LNCaP clone FGC (cell line): Measurements from ENCODE around the gene C16orf95.

ENCODE experiments used
- DNase-seq: peaks from one replicate; pipeline ENCODE4 v3.0.0-alpha.2; 2011; ENCODE audit warnings: low read depth
- H3K4me3 ChIP-seq: 2 replicates; pipeline ENCODE4 v1.5.1; 2011; ENCODE audit warnings: mild to moderate bottlenecking, low read depth, low read length, control low read depth
- CTCF ChIP-seq: IDR thresholded peaks from 2 replicates; pipeline ENCODE4 v1.5.1; 2012; ENCODE audit warnings: mild to moderate bottlenecking; ENCODE audit not compliant: control insufficient read depth, insufficient read depth; ENCODE audit errors: extremely low read depth

C16orf95 gene

GRCh38 chr16:87353613-87354012 is 36.4 kb upstream of the C16orf95 start:
- H3K4me3 ChIP-seq: no peak overlapping the region
- no peak for DNase-seq
- TF ChIP-seq CTCF: no peak

GRCh38 chr16:87352818-87353217 is 35.6 kb upstream of the C16orf95 start:
- no peak for DNase-seq
- no peak for TF ChIP-seq CTCF
- H3K4me3 ChIP-seq: no peak overlapping the region

- no peak for TF ChIP-seq CTCF
- no peak overlapping the region for H3K4me3 ChIP-seq
- no peak for DNase-seq
These were observed 34.1 kb upstream of the C16orf95 start for GRCh38 chr16:87351320-87351698.

- TF ChIP-seq CTCF: no peak
- no peak overlapping the region for H3K4me3 ChIP-seq
- DNase-seq: no peak
These were observed 33.6 kb upstream of the C16orf95 start for GRCh38 chr16:87350681-87351319.

GRCh38 chr16:87350031-87350430 is 32.8 kb upstream of the C16orf95 start:
- TF ChIP-seq CTCF: no peak
- no peak for DNase-seq
- H3K4me3 ChIP-seq: no peak overlapping the region

- DNase-seq: no peak
- no peak for TF ChIP-seq CTCF
- H3K4me3 ChIP-seq: no peak overlapping the region
These were observed 31.5 kb upstream of the C16orf95 start for GRCh38 chr16:87348616-87349157.
